ENCODE data around the gene MCM7. TPM values are rescaled to one million over a fixed set of nuclear protein-coding genes. Genes with fewer than 3 reads are reported as not detected.

MCM7 gene
- polyA plus RNA-seq, 1 donor (not counting 4 experiments of a cell fraction or from before 2014, with no cell fraction given) = 46.8 TPM

DNA sequence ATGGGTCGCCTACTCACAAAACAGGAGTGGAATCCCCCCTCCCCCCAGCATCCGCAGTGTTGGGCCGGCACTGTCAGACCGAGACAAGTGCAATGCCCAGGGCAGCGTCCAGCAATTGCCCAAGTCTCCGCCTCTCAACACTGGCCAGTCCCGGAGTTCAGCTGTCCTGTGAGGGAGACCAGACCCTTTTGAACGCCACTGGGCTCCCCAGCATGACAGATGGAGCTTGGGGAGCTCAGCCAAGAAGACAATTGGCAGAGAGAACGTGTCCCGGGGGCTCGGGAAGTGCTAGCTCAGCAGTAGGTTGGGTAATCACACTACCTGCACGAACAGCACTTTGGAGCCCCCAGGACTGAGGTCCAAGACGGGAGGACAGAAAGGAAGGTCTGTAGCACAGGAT lies 7.7 kb downstream of the MCM7 start:
- Histone ChIP-seq H3K27ac (ENCODE audit: control insufficient read depth, insufficient read depth, low read length) (no peak overlapping the region), H3K9ac (ENCODE audit: control insufficient read depth, extremely low read depth, insufficient read depth, low read length) (no peak overlapping the region), H4K20me1 (ENCODE audit: control insufficient read depth, extremely low read depth, insufficient read depth, low read length) (peaks cover 6% of the 10 kb centered on the region), H3K79me2 (ENCODE audit: control insufficient read depth, insufficient read depth, low read length) (peaks cover 28% of the 10 kb centered on the region), H2AFZ (ENCODE audit: control insufficient read depth, low read length) (no peak overlapping the region), H3K9me1 (ENCODE audit: control insufficient read depth, extremely low read depth, insufficient read depth, low read length) (no peaks in the 10 kb centered on the region), H3K36me3 (ENCODE audit: control insufficient read depth in 2 of 2, extremely low read depth in 1 of 2, insufficient read depth in 2 of 2, low read length in 2 of 2) (peaks cover 52 to 66% of the 10 kb centered on the region in 2 experiments), H3K27me3 (ENCODE audit: control insufficient read depth, extremely low read depth, insufficient read depth, low read length) (no peaks in the 10 kb centered on the region), H3K9me3 (ENCODE audit: control insufficient read depth, low read depth, low read length) (no peaks in the 10 kb centered on the region), H3K4me2 (ENCODE audit: control insufficient read depth, extremely low read depth, insufficient read depth, low read depth, low read length) (no peak overlapping the region), H3K4me3 (ENCODE audit: control insufficient read depth in 2 of 3, extremely low read depth in 1 of 3, insufficient read depth in 2 of 3, low read depth in 1 of 3, low read length in 3 of 3) (no peak overlapping the region), H3K4me1 (ENCODE audit: control insufficient read depth, extremely low read depth, insufficient read depth, low read length) (peaks cover 8% of the 10 kb centered on the region)
- dilution Hi-C loops (cut with MboI; ENCODE audit: extremely low pct_ligation_motif_present, low sequenced_read_pairs) = no loop called here
- DNase-seq (ENCODE audit: low read depth, low spot score) (no peak), FAIRE-seq (no peak)
- TF ChIP-seq EZH2 (IDR thresholded peaks at IDR 0.05; ENCODE audit: low read length) = no peak
- TF ChIP-seq, protein P1, sequence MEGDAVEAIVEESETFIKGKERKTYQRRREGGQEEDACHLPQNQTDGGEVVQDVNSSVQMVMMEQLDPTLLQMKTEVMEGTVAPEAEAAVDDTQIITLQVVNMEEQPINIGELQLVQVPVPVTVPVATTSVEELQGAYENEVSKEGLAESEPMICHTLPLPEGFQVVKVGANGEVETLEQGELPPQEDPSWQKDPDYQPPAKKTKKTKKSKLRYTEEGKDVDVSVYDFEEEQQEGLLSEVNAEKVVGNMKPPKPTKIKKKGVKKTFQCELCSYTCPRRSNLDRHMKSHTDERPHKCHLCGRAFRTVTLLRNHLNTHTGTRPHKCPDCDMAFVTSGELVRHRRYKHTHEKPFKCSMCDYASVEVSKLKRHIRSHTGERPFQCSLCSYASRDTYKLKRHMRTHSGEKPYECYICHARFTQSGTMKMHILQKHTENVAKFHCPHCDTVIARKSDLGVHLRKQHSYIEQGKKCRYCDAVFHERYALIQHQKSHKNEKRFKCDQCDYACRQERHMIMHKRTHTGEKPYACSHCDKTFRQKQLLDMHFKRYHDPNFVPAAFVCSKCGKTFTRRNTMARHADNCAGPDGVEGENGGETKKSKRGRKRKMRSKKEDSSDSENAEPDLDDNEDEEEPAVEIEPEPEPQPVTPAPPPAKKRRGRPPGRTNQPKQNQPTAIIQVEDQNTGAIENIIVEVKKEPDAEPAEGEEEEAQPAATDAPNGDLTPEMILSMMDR (optimal IDR thresholded peaks at IDR 0.05 in 1 of 3, IDR thresholded peaks at IDR 0.05 in 1 of 3, conservative IDR thresholded peaks at IDR 0.05 in 1 of 3; ENCODE audit: extremely low read depth in 1 of 3, insufficient read depth in 2 of 3, low read length in 3 of 3) = no peak

DNA sequence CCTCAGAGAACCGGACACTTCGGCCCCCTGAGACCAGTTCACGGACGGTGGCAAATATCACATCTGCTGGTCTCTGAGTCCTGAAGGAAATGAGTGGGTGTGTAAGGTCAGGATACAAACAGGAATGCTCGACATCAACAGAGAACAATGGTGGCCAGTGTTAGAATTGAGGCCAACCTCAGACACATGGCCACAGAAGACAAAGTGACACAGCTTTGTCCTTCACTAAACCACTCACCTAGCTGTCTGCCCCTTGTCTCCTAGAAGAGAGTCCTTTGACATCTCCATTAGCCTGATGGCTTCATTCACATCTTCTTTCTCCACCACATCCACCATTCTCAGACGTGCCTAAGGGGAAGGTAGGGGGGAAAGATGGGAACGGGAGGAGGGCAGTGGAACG lies 8.1 kb downstream of the MCM7 start:
- Histone ChIP-seq H3K9me3 (ENCODE audit: control insufficient read depth, low read depth, low read length) (no peaks in the 10 kb centered on the region), H3K9me1 (ENCODE audit: control insufficient read depth, extremely low read depth, insufficient read depth, low read length) (no peaks in the 10 kb centered on the region), H3K27ac (ENCODE audit: control insufficient read depth, insufficient read depth, low read length) (no peak overlapping the region), H3K4me3 (ENCODE audit: control insufficient read depth in 2 of 3, extremely low read depth in 1 of 3, insufficient read depth in 2 of 3, low read depth in 1 of 3, low read length in 3 of 3) (no peak overlapping the region), H3K79me2 (ENCODE audit: control insufficient read depth, insufficient read depth, low read length) (peaks cover 24% of the 10 kb centered on the region), H3K4me1 (ENCODE audit: control insufficient read depth, extremely low read depth, insufficient read depth, low read length) (peaks cover 12% of the 10 kb centered on the region), H3K27me3 (ENCODE audit: control insufficient read depth, extremely low read depth, insufficient read depth, low read length) (no peaks in the 10 kb centered on the region), H3K9ac (ENCODE audit: control insufficient read depth, extremely low read depth, insufficient read depth, low read length) (no peak overlapping the region), H3K36me3 (ENCODE audit: control insufficient read depth in 2 of 2, extremely low read depth in 1 of 2, insufficient read depth in 2 of 2, low read length in 2 of 2) (peaks cover 48 to 62% of the 10 kb centered on the region in 2 experiments), H2AFZ (ENCODE audit: control insufficient read depth, low read length) (no peak overlapping the region), H3K4me2 (ENCODE audit: control insufficient read depth, extremely low read depth, insufficient read depth, low read depth, low read length) (no peak overlapping the region), H4K20me1 (ENCODE audit: control insufficient read depth, extremely low read depth, insufficient read depth, low read length) (peaks cover 6% of the 10 kb centered on the region)
- dilution Hi-C loops (cut with MboI; ENCODE audit: extremely low pct_ligation_motif_present, low sequenced_read_pairs) = no loop called here
- no peak for DNase-seq (ENCODE audit: low read depth, low spot score)
- FAIRE-seq = no peak
- TF ChIP-seq, protein P1 (optimal IDR thresholded peaks at IDR 0.05 in 1 of 3, IDR thresholded peaks at IDR 0.05 in 1 of 3, conservative IDR thresholded peaks at IDR 0.05 in 1 of 3; ENCODE audit: extremely low read depth in 1 of 3, insufficient read depth in 2 of 3, low read length in 3 of 3) = no peak
- no peak for TF ChIP-seq EZH2 (IDR thresholded peaks at IDR 0.05; ENCODE audit: low read length)

All from keratinocyte (primary cell).